Measurements from ENCODE around the gene SEC16A.

The SEC16A gene

DNA sequence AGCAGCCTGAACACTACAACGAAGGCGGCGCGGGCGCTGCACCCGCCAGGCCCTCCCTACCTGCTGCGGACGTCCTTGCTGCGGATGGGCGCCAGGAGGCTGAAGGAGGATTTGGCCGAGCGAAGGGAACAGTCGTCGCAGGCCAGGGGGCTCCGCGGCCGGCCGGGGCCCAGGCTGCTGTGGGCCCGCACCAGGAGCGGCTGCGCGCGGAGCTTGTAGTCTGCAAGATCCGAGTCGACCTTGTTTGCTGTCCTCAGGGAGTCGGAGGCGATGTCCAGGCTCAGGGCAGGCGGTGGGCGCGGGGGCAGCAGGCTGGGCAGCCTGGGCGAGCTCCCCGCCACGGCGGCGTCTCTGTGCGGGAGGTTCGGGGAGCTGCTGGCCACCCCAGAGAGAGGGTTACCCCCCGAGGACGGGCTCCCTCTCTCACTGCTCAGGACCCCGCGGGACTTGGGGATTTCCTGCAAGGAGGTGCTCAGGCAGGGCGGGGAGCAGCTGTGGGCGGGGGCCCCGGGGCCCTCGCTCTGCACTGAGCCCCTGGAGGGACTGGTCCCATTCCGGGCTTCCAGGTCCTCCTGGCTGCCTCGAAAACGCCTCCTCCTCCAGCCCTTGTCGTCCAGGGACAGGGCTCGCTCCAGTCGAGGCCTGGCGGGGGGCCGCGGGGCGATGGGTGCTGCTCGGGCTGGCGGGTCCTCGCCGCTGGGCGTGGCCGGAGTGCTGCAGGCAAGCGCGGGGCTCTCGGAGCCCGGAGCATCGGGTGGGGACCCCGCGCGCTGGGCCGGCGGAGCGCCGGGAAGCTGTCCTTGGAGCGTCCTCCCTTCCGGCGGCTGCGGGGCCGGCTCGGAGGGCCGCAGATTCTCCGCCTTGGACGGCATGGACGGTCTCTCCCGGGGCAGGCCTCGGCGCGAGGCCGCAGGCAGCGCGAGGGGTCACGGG is 44.0 kb downstream of the SEC16A start:
- peaks cover 54% of the 10 kb centered on the region for H3K36me3 ChIP-seq (ENCODE audit: low read depth)
- peaks cover 6% of the 10 kb centered on the region for H3K4me1 ChIP-seq (ENCODE audit: insufficient read depth, poor library complexity, severe bottlenecking)
- H3K4me3 ChIP-seq (ENCODE audit: severe bottlenecking) = peak overlapping the region; percentile 67
- ATAC-seq (ENCODE audit: low read depth) = peak; percentile 53
- H3K27me3 ChIP-seq (ENCODE audit: insufficient read depth, poor library complexity, severe bottlenecking) = no peaks in the 10 kb centered on the region
- peak; percentile 73 for DNase-seq (ENCODE audit: low spot score)
- no peaks in the 10 kb centered on the region for H3K9me3 ChIP-seq (ENCODE audit: severe bottlenecking)
- H3K27ac ChIP-seq (ENCODE audit: poor library complexity, severe bottlenecking) = peak overlapping the region; percentile 54
- TF ChIP-seq, protein P1, sequence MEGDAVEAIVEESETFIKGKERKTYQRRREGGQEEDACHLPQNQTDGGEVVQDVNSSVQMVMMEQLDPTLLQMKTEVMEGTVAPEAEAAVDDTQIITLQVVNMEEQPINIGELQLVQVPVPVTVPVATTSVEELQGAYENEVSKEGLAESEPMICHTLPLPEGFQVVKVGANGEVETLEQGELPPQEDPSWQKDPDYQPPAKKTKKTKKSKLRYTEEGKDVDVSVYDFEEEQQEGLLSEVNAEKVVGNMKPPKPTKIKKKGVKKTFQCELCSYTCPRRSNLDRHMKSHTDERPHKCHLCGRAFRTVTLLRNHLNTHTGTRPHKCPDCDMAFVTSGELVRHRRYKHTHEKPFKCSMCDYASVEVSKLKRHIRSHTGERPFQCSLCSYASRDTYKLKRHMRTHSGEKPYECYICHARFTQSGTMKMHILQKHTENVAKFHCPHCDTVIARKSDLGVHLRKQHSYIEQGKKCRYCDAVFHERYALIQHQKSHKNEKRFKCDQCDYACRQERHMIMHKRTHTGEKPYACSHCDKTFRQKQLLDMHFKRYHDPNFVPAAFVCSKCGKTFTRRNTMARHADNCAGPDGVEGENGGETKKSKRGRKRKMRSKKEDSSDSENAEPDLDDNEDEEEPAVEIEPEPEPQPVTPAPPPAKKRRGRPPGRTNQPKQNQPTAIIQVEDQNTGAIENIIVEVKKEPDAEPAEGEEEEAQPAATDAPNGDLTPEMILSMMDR (IDR thresholded peaks at IDR 0.05; ENCODE audit: poor library complexity, severe bottlenecking) = no peak

DNA sequence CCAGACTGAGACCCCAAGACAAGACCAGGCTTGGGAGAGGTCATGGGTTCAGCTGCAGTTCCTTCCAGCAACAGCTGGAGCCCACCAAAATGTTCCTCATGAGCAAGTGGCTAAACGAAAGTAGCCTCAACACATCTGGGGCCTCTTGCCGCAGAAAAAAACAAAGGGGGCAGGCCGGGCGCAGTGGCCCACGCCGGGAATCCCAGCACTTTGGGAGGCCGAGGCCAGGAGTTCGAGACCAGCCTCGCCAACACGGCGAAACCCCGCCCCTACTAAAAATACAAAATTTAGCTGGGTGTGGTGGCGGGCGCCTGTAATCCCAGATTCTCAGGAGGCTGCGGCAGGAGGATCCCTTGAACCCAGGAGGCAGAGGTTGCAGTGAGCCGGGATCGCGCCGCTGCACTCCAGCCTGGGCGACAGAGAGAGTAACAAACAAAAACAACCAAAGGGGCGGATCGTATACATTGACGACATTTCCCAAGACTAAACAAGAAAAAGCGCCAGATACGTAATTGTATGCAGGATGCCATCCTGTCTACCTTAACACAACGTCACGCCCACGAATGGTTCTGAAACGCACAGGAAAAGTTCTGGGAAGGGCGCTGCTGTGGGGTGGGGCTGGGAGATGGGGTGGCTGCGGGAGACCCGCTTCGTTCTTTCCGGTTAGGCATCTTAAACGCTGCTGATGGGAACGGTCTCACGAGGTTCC is 44.8 kb downstream of the SEC16A start:
- TF ChIP-seq, protein P1 (IDR thresholded peaks at IDR 0.05; ENCODE audit: poor library complexity, severe bottlenecking) = no peak
- ATAC-seq (ENCODE audit: low read depth) = no peak; the same call in 1 of the 3 replicates
- peak overlapping the region; percentile 67 for H3K4me3 ChIP-seq (ENCODE audit: severe bottlenecking)
- H3K4me1 ChIP-seq (ENCODE audit: insufficient read depth, poor library complexity, severe bottlenecking) = peaks cover 6% of the 10 kb centered on the region
- peaks cover 46% of the 10 kb centered on the region for H3K36me3 ChIP-seq (ENCODE audit: low read depth)
- DNase-seq (ENCODE audit: low spot score) = no peak
- H3K27me3 ChIP-seq (ENCODE audit: insufficient read depth, poor library complexity, severe bottlenecking) = no peaks in the 10 kb centered on the region
- H3K27ac ChIP-seq (ENCODE audit: poor library complexity, severe bottlenecking) = peak overlapping the region; percentile 54
- H3K9me3 ChIP-seq (ENCODE audit: severe bottlenecking) = no peaks in the 10 kb centered on the region

DNA sequence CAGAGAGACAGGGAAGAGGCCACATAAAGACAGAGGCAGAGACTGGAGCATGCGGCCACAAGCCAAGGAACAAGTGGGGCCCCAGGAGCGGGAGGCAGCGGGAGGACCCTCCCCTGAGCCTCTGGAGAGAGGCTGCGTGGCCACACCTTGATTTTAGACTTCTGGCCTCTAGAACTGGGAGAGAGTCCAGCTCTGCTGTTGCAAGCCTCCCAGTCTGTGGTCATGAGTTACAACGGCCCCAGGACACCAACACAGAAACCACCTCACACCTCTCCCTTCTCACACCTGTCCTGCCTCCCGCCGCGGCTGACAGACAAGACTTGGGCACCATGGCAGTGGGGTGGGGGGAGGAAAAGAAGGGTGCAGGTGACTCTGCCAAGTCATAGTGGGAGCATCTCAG is 45.4 kb downstream of the SEC16A start:
- no peak for DNase-seq (ENCODE audit: low spot score)
- TF ChIP-seq, protein P1 (IDR thresholded peaks at IDR 0.05; ENCODE audit: poor library complexity, severe bottlenecking) = no peak
- no peak for ATAC-seq (ENCODE audit: low read depth)
- H3K9me3 ChIP-seq (ENCODE audit: severe bottlenecking) = no peaks in the 10 kb centered on the region
- H3K4me1 ChIP-seq (ENCODE audit: insufficient read depth, poor library complexity, severe bottlenecking) = peaks cover 6% of the 10 kb centered on the region
- peaks cover 43% of the 10 kb centered on the region for H3K36me3 ChIP-seq (ENCODE audit: low read depth)
- H3K4me3 ChIP-seq (ENCODE audit: severe bottlenecking) = peak overlapping the region; percentile 67
- no peak overlapping the region for H3K27ac ChIP-seq (ENCODE audit: poor library complexity, severe bottlenecking)
- H3K27me3 ChIP-seq (ENCODE audit: insufficient read depth, poor library complexity, severe bottlenecking) = no peaks in the 10 kb centered on the region

DNA sequence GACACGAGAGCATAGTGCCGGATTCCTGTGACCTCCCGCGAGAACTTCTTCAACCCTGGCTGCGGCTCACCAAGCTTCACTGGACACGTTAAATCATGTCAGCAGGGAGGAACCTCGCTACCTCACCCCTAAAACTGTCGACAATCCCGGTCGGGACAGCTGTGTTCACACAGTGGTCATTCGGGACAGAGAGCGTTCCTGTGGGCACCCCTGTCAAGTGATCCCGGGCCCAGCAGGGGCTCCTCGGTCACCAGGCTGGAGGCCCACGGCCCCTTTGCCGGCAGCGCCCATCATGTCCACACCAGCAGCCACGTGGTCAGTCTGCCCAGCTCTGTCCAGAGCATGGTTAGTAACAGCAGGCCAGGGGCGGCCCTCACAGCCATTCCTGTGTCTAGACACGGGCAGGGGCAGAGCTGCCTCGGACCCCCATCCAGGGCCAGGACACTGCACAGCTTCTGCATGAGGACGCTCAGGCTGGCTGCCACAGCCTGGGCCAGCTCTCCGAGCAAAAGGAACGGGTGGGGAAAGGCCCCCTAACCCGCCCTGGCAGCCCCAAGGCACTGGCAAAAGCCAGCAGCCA is 46.7 kb downstream of the SEC16A start:
- TF ChIP-seq, protein P1 (IDR thresholded peaks at IDR 0.05; ENCODE audit: poor library complexity, severe bottlenecking) = no peak
- peak; percentile 58 for DNase-seq (ENCODE audit: low spot score)
- peaks cover 6% of the 10 kb centered on the region for H3K4me1 ChIP-seq (ENCODE audit: insufficient read depth, poor library complexity, severe bottlenecking)
- no peaks in the 10 kb centered on the region for H3K27me3 ChIP-seq (ENCODE audit: insufficient read depth, poor library complexity, severe bottlenecking)
- no peak for ATAC-seq (ENCODE audit: low read depth)
- H3K36me3 ChIP-seq (ENCODE audit: low read depth) = peaks cover 31% of the 10 kb centered on the region
- H3K27ac ChIP-seq (ENCODE audit: poor library complexity, severe bottlenecking) = no peak overlapping the region
- no peak overlapping the region for H3K4me3 ChIP-seq (ENCODE audit: severe bottlenecking)
- H3K9me3 ChIP-seq (ENCODE audit: severe bottlenecking) = no peaks in the 10 kb centered on the region

All from RWPE2 (cell line).